OCI-LY7 (cell line): ENCODE data around the gene CCDC187. TPM values are rescaled to one million over a fixed set of nuclear protein-coding genes. Genes with fewer than 3 reads are reported as not detected.

Experiments used
- BruUV-seq: library from RNA; stranded (reverse); fragments of 400-500 nt; replicated peaks from 2 replicates; lab custom pipeline; 2021; lab: Mats Ljungman, UMichigan
- CTCF ChIA-PET: fragments of 300-600 bp; sonication (Branson Sonifier 250); formaldehyde crosslinking; loops from one replicate; lab custom pipeline; 2022; ENCODE audit warnings: antibody characterized with exemption; ENCODE audit not compliant: unreplicated experiment; lab: Charles Lee
- POLR2A ChIA-PET: fragments of 300-600 bp; sonication (Branson Sonifier 250); formaldehyde crosslinking; loops from one replicate; lab custom pipeline; 2022; ENCODE audit warnings: antibody characterized with exemption; lab: Charles Lee
- DNase-seq: peaks from one replicate; pipeline ENCODE4 v3.0.0-alpha.2; 2015; ENCODE audit warnings: low spot score
- H2AFZ ChIP-seq: fragments of 200-600 bp; sonication (generic), shearing (Covaris generic); 2 replicates; pipeline ENCODE4 v1.6.1; 2014; ENCODE audit warnings: mild to moderate bottlenecking, antibody characterized with exemption, low read length, moderate library complexity
- H3K27ac ChIP-seq: fragments of 200-600 bp; sonication (generic); 2 replicates; pipeline ENCODE4 v1.5.1; 2014; ENCODE audit warnings: mixed run types, low read depth, mild to moderate bottlenecking, moderate library complexity, low read length, inconsistent platforms; ENCODE audit not compliant: poor library complexity, severe bottlenecking
- H3K36me3 ChIP-seq: fragments of 200-600 bp; sonication (generic); 2 replicates; pipeline ENCODE4 v1.6.1; 2014; ENCODE audit warnings: mild to moderate bottlenecking, antibody characterized with exemption, low read length, moderate library complexity, mixed read lengths; ENCODE audit not compliant: insufficient read depth
- H3K4me1 ChIP-seq: fragments of 200-600 bp; sonication (generic); 2 replicates; pipeline ENCODE4 v1.5.1; 2014; ENCODE audit warnings: mild to moderate bottlenecking, low read length; ENCODE audit not compliant: insufficient read depth, poor library complexity, severe bottlenecking
- H3K4me2 ChIP-seq: fragments of 200-600 bp; sonication (generic); 2 replicates; pipeline ENCODE4 v1.6.1; 2014; ENCODE audit warnings: mild to moderate bottlenecking, low read length
- H3K4me3 ChIP-seq: fragments of 200-600 bp; sonication (generic); 2 replicates; pipeline ENCODE4 v1.5.1; 2014; ENCODE audit warnings: mild to moderate bottlenecking, low read depth, low read length; ENCODE audit not compliant: poor library complexity, severe bottlenecking
- H3K79me2 ChIP-seq: fragments of 200-600 bp; sonication (generic); 2 replicates; pipeline ENCODE4 v1.6.1; 2016; ENCODE audit warnings: low read depth, mild to moderate bottlenecking, low read length, moderate library complexity, mixed read lengths; ENCODE audit not compliant: insufficient read depth
- H3K9me2 ChIP-seq: fragments of 200-600 bp; sonication (generic); 2 replicates; pipeline ENCODE4 v1.6.1; 2016; ENCODE audit warnings: mild to moderate bottlenecking, low read length, mixed read lengths; ENCODE audit not compliant: insufficient read depth
- H3K9me3 ChIP-seq: fragments of 200-600 bp; sonication (generic); 2 replicates; pipeline ENCODE4 v1.6.1; 2014; ENCODE audit warnings: mild to moderate bottlenecking, mixed run types, low read length, mixed read lengths
- H4K20me1 ChIP-seq: fragments of 200-600 bp; sonication (generic); 2 replicates; pipeline ENCODE4 v1.6.1; 2014; ENCODE audit warnings: mild to moderate bottlenecking, antibody characterized with exemption, low read length, moderate library complexity, mixed read lengths; ENCODE audit not compliant: insufficient read depth
- EZH2phosphoT487 ChIP-seq: fragments of 200-600 bp; sonication (generic); IDR thresholded peaks from 2 replicates; pipeline ENCODE4 v1.6.1; 2018; ENCODE audit warnings: low read depth, borderline replicate concordance, mild to moderate bottlenecking, mixed run types, antibody characterized with exemption, low read length, moderate library complexity, mixed read lengths
- intact Hi-C: fragments of 100-400 bp; cut with micrococcal nuclease; formaldehyde crosslinking; loops from one replicate; pipeline ENCODE4 v1.10.0; 2022; ENCODE audit not compliant: unreplicated experiment
- total RNA-seq, 2 experiments: library from RNA; depleted of rRNA in 1 of 2; stranded (reverse); fragments of >200 nt in 1 of 2; shearing (Covaris generic) in 1 of 2; gene quantifications; 2 replicates each; pipeline ENCODE4 v1.2.3, GENCODE V29; 2014 to 2022
- TF ChIP-seq, protein P1 (sequence below): fragments of 200-600 bp; sonication (generic); conservative IDR thresholded peaks from 2 replicates; pipeline ENCODE4 v1.5.1; 2014; ENCODE audit warnings: mild to moderate bottlenecking, antibody characterized with exemption, low read length, moderate library complexity, mixed read lengths

CCDC187 gene
- total RNA-seq, 2 experiments from 2014 or later, result not detected

DNA sequence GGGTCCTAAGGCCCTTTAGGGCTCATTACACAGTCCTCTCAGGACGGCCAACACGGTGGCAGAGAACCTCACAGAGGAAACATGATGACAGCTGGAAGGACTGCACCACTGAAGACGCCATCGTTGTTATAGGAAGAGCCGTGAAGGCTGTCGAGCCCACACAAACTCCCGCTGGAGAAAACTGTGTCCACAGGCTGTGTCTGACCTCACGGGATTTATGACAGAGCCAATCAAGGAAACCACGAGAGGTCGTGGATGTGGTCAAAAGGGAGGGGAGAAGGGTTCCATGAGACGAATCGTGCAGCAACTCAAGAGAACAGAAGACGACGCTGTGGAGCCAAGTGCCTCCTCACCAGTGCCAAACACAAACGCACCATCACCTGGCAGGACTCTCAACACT is 70.5 kb downstream of the CCDC187 start:
- no peaks in the 10 kb centered on the region for H3K9me3 ChIP-seq
- no peak overlapping the region for H2AFZ ChIP-seq
- H3K9me2 ChIP-seq, result no peaks in the 10 kb centered on the region
- CTCF ChIA-PET, result no interaction called here
- H3K4me3 ChIP-seq, result no peak overlapping the region
- H4K20me1 ChIP-seq, result peaks cover 8% of the 10 kb centered on the region; the same call in 1 of the 2 replicates
- H3K79me2 ChIP-seq, result peaks cover 28% of the 10 kb centered on the region
- no peak overlapping the region for H3K4me2 ChIP-seq
- H3K27ac ChIP-seq, result no peak overlapping the region
- TF ChIP-seq, protein P1, sequence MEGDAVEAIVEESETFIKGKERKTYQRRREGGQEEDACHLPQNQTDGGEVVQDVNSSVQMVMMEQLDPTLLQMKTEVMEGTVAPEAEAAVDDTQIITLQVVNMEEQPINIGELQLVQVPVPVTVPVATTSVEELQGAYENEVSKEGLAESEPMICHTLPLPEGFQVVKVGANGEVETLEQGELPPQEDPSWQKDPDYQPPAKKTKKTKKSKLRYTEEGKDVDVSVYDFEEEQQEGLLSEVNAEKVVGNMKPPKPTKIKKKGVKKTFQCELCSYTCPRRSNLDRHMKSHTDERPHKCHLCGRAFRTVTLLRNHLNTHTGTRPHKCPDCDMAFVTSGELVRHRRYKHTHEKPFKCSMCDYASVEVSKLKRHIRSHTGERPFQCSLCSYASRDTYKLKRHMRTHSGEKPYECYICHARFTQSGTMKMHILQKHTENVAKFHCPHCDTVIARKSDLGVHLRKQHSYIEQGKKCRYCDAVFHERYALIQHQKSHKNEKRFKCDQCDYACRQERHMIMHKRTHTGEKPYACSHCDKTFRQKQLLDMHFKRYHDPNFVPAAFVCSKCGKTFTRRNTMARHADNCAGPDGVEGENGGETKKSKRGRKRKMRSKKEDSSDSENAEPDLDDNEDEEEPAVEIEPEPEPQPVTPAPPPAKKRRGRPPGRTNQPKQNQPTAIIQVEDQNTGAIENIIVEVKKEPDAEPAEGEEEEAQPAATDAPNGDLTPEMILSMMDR, result no peak
- no peak for TF ChIP-seq EZH2phosphoT487
- POLR2A ChIA-PET, result no interaction called here
- intact Hi-C loops, result no loop called here
- peaks cover 81% of the 10 kb centered on the region for H3K36me3 ChIP-seq
- no peak for DNase-seq
- peaks cover 9% of the 10 kb centered on the region for H3K4me1 ChIP-seq
- no TSS peak for BruUV-seq

DNA sequence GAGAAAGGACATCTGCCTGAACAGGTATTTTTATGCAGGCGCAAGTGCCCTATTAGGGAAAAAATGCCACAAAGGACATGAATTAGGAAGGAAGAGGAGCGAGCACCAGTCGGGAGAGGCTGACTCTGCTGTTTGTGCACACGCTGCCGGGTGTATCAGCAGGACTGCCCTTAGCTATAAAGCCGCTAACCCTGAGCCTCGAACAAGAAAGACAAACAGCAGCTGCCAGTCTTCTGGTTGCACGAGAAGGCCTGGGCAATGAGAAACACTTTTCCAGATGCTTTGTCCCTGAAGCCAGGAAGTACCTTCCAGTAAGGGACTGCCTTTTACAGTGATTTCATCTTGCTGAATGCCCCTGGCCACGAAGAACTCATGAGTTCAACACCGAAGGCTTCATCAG is 70.9 kb downstream of the CCDC187 start:
- CTCF ChIA-PET, result no interaction called here
- POLR2A ChIA-PET, result no interaction called here
- Histone ChIP-seq H3K36me3 (peaks cover 82% of the 10 kb centered on the region), H3K4me1 (peaks cover 6% of the 10 kb centered on the region), H3K4me3 (no peak overlapping the region), H3K79me2 (peaks cover 28% of the 10 kb centered on the region), H2AFZ (no peak overlapping the region), H3K4me2 (no peak overlapping the region), H3K9me3 (no peaks in the 10 kb centered on the region), H4K20me1 (peaks cover 4% of the 10 kb centered on the region; the same call in 1 of the 2 replicates), H3K9me2 (no peaks in the 10 kb centered on the region), H3K27ac (no peak overlapping the region)
- BruUV-seq, result no TSS peak
- DNase-seq, result no peak
- TF ChIP-seq, protein P1, result no peak
- no peak for TF ChIP-seq EZH2phosphoT487
- intact Hi-C loops, result no loop called here

DNA sequence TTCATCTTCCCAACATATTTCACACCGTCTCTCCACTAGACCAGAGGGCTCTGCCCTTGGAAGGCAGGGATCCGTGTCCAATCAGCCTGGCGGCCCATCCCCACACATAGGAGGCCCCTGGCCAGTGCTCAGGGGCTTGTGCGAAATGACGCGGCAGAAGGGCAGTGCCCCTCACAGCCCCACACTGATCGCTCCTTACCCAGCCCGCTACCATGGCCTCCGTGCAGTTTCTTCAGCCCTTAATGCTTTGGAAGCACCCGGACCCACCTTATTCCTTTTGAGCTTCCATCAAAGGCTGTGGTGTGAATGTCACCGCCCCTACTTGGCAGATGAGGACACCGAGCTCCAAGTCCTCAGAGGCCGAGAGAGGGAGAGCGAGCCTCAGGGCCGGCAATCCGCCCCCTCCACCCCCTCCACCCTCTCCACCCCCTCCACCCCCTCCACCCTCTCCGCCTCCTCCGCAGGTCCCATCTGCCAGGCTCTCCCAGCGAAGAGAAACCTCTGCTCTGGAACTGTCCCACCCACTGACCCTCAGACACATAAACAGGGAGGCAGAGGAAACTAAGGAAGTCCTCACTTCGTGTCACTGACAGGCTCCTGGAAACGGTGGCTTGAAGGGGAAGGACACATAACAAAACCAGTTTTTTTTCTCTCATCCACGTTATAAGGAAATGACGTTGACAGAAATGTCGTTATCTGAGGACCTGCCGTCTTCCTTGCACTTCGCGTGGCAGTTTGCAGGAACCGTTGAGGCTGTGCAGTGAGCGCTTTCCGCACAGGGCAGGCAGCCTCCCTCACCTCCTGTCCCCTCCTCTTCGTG is 72.2 kb downstream of the CCDC187 start:
- DNase-seq, result no peak
- POLR2A ChIA-PET, result no interaction called here

More for the DNA sequence above, 72.2 kb downstream of the CCDC187 start:
- no peak overlapping the region for H3K4me3 ChIP-seq
- CTCF ChIA-PET, result no interaction called here
- H3K27ac ChIP-seq, result no peak overlapping the region
- BruUV-seq, result no TSS peak
- peaks cover 83% of the 10 kb centered on the region for H3K36me3 ChIP-seq
- no peak overlapping the region for H3K4me2 ChIP-seq
- no peaks in the 10 kb centered on the region for H3K9me3 ChIP-seq
- peaks cover 34% of the 10 kb centered on the region for H3K79me2 ChIP-seq
- H4K20me1 ChIP-seq, result no peaks in the 10 kb centered on the region
- H3K9me2 ChIP-seq, result no peaks in the 10 kb centered on the region
- no peak overlapping the region for H2AFZ ChIP-seq
- peaks cover 14% of the 10 kb centered on the region for H3K4me1 ChIP-seq
- intact Hi-C loops, result no loop called here
- TF ChIP-seq EZH2phosphoT487, result no peak
- TF ChIP-seq, protein P1, result no peak
